Liver (tissue), 3 donors: ENCODE results near the gene CYBRD1.

Experiments used
- EGR1 ChIP-seq, 2 donors: IDR thresholded peaks; 2 replicates each; pipeline ENCODE4 v1.6.1; 2016 to 2018; ENCODE audit warnings: antibody characterized with exemption in 2 of 2, low read depth in 2 of 2
- FOXA2 ChIP-seq: IDR thresholded peaks from 2 replicates; pipeline ENCODE4 v1.6.1; 2016; ENCODE audit warnings: antibody characterized with exemption
- GABPA ChIP-seq, 2 donors: IDR thresholded peaks in 1 of 2; conservative IDR thresholded peaks in 1 of 2; 2 replicates each; pipeline ENCODE4 v1.6.1; 2016; ENCODE audit warnings: antibody characterized with exemption in 2 of 2, mild to moderate bottlenecking in 1 of 2, moderate library complexity in 1 of 2
- JUND ChIP-seq, 2 donors: IDR thresholded peaks; 2 replicates each; pipeline ENCODE4 v1.6.1; 2016; ENCODE audit warnings: antibody characterized with exemption in 2 of 2
- MAX ChIP-seq: IDR thresholded peaks from 2 replicates; pipeline ENCODE4 v1.6.1; 2016; ENCODE audit warnings: antibody characterized with exemption
- RAD21 ChIP-seq, 2 donors: IDR thresholded peaks; 2 replicates each; pipeline ENCODE4 v1.6.1; 2016; ENCODE audit warnings: antibody characterized with exemption in 2 of 2, mild to moderate bottlenecking in 2 of 2
- TAF1 ChIP-seq: conservative IDR thresholded peaks from 2 replicates; pipeline ENCODE4 v1.6.1; 2016; ENCODE audit warnings: antibody characterized with exemption, mild to moderate bottlenecking
- YY1 ChIP-seq: IDR thresholded peaks from 2 replicates; pipeline ENCODE4 v1.6.1; 2016; ENCODE audit warnings: antibody characterized with exemption, mild to moderate bottlenecking
- TF ChIP-seq, protein P1 (sequence below): fragments of 150-350 bp; IDR thresholded peaks from 2 replicates; pipeline ENCODE4 v1.5.1; 2017; ENCODE audit warnings: improper control_type of control experiment, low read depth, low read length; ENCODE audit not compliant: missing input control
- TF ChIP-seq, protein P2 (sequence below): IDR thresholded peaks from 2 replicates; pipeline ENCODE4 v1.6.1; 2016; ENCODE audit warnings: antibody characterized with exemption
- donor health status: healthy.
- donor health status: healthy.

DNA sequence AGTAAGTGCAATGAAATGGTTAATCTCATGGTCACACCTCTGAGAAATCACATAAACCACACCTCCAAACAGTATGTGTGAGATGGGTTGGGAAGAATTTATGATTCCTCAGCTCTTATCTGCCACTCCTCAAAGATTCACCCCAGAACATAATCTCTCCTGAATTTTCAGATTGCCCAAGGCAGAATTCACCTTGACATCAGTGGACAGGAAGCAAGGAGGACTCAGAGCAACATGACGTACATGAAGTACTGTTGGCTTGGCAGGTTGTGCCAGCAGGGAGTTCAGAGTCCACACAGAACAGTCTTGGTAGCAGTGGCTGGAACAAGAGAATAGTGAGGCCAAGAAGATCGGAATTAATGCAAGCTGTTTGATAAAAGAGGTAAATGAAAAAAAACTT is 31.7 kb upstream of the CYBRD1 start:
- TF ChIP-seq, protein P1, sequence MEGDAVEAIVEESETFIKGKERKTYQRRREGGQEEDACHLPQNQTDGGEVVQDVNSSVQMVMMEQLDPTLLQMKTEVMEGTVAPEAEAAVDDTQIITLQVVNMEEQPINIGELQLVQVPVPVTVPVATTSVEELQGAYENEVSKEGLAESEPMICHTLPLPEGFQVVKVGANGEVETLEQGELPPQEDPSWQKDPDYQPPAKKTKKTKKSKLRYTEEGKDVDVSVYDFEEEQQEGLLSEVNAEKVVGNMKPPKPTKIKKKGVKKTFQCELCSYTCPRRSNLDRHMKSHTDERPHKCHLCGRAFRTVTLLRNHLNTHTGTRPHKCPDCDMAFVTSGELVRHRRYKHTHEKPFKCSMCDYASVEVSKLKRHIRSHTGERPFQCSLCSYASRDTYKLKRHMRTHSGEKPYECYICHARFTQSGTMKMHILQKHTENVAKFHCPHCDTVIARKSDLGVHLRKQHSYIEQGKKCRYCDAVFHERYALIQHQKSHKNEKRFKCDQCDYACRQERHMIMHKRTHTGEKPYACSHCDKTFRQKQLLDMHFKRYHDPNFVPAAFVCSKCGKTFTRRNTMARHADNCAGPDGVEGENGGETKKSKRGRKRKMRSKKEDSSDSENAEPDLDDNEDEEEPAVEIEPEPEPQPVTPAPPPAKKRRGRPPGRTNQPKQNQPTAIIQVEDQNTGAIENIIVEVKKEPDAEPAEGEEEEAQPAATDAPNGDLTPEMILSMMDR: no peak
- no peak for TF ChIP-seq GABPA (IDR thresholded peaks at IDR 0.05 in 1 of 2, conservative IDR thresholded peaks at IDR 0.05 in 1 of 2)
- no peak for TF ChIP-seq EGR1 (IDR thresholded peaks at IDR 0.05; ENCODE audit: low read depth in 2 of 2)
- TF ChIP-seq, protein P2, sequence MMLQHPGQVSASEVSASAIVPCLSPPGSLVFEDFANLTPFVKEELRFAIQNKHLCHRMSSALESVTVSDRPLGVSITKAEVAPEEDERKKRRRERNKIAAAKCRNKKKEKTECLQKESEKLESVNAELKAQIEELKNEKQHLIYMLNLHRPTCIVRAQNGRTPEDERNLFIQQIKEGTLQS: no peak
- TF ChIP-seq YY1: no peak
- TF ChIP-seq TAF1: no peak
- no peak for TF ChIP-seq MAX
- no peak for TF ChIP-seq FOXA2
- no peak for TF ChIP-seq RAD21 (IDR thresholded peaks at IDR 0.05)
- no peak for TF ChIP-seq JUND (IDR thresholded peaks at IDR 0.05)
